Sigmoid colon (tissue), 4 donors: ENCODE data around the gene CALHM5.

Experiments used
- EP300 ChIP-seq, 4 donors: sonication (generic); formaldehyde crosslinking; IDR thresholded peaks; one replicate each; pipeline ENCODE4 v1.6.1; 2017; ENCODE audit warnings: antibody characterized with exemption in 4 of 4
- POLR2A ChIP-seq, 2 donors: fragments of 450-650 bp; IDR thresholded peaks; one replicate each; pipeline ENCODE4 v1.6.1; 2016; ENCODE audit warnings: antibody characterized with exemption in 2 of 2, mild to moderate bottlenecking in 2 of 2, moderate library complexity in 2 of 2
- POLR2AphosphoS5 ChIP-seq, 4 donors: sonication (generic); formaldehyde crosslinking; IDR thresholded peaks; one replicate each; pipeline ENCODE4 v1.6.1; 2017; ENCODE audit warnings: antibody characterized with exemption in 4 of 4
- TF ChIP-seq, protein P1 (sequence below), 4 experiments: fragments of 450-650 bp in 3 of 4; fragments of 200-600 bp in 1 of 4; IDR thresholded peaks; one replicate each; pipeline ENCODE4 v1.5.1; 2016 to 2019; ENCODE audit warnings: antibody characterized with exemption in 4 of 4, mild to moderate bottlenecking in 3 of 4, moderate library complexity in 2 of 4

DNA sequence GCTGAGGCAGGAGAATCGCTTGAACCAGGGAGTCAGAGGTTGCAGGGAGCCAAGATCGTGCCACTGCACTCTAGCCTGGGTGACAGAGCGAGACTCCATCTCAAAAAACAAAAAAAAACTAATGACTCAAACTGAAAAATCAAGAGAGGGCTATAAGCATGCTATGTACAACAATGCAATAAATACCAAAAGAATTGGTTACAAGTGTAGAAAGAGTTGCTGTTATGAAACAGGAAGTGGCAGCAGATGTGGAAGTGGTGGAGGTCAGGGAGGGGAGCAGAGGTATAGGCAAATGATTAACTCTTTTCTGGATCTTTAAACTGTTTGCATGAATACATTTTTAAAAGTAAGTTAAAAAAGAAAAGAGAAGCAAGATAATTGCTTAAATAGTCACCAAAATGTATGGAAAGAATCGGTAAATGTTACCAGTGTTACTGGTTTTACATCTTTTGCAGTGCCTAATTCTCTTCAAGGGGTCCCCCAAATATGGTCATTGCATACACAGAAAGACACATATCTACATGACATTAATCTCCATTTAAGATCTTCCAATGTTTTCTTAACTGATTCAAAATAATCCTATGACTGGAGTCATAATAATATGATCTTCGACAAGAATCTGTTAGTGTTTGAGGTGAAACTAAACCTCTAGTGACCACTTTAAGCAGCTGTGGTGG is 35.3 kb upstream of the CALHM5 start:
- TF ChIP-seq POLR2AphosphoS5 (IDR thresholded peaks at IDR 0.05), result no peak
- TF ChIP-seq, protein P1, sequence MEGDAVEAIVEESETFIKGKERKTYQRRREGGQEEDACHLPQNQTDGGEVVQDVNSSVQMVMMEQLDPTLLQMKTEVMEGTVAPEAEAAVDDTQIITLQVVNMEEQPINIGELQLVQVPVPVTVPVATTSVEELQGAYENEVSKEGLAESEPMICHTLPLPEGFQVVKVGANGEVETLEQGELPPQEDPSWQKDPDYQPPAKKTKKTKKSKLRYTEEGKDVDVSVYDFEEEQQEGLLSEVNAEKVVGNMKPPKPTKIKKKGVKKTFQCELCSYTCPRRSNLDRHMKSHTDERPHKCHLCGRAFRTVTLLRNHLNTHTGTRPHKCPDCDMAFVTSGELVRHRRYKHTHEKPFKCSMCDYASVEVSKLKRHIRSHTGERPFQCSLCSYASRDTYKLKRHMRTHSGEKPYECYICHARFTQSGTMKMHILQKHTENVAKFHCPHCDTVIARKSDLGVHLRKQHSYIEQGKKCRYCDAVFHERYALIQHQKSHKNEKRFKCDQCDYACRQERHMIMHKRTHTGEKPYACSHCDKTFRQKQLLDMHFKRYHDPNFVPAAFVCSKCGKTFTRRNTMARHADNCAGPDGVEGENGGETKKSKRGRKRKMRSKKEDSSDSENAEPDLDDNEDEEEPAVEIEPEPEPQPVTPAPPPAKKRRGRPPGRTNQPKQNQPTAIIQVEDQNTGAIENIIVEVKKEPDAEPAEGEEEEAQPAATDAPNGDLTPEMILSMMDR (IDR thresholded peaks at IDR 0.05), result no peak
- no peak for TF ChIP-seq POLR2A (IDR thresholded peaks at IDR 0.05)
- no peak for TF ChIP-seq EP300 (IDR thresholded peaks at IDR 0.05)
